ENCODE results near the gene KIRREL1.

Gene KIRREL1

DNA sequence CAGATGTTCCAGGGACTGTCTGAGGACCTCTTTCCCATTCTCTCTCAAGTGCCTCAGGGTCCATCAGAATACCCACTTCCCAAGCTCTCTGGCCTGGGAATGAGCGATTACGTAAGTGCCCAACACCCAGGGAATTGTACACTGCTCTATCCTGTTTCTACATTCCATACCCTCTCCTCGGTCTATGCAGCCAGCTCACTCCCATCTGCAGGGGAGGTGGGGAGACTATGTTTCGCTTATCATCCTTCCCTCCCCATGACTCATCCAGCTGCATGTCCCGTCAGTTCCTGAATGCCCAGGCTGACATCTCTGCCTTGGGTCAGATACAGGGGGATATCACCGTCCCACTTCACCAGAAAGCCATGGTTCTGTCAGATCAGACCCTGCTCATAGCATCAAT, 152.7 kb downstream of the KIRREL1 start:
- DNase-seq (ENCODE audit: low read depth in 2 of 2), result no peak

- DNase-seq (ENCODE audit: low read depth in 2 of 2), result no peak
These were observed 153.3 kb downstream of the KIRREL1 start for GRCh38 chr1:158146739-158147138.

GRCh38 chr1:158147401-158147800, 154.0 kb downstream of the KIRREL1 start:
- DNase-seq (ENCODE audit: low read depth in 2 of 2), result no peak

- DNase-seq (ENCODE audit: low read depth in 2 of 2), result no peak
These were observed 154.4 kb downstream of the KIRREL1 start for GRCh38 chr1:158147869-158148268.

DNA sequence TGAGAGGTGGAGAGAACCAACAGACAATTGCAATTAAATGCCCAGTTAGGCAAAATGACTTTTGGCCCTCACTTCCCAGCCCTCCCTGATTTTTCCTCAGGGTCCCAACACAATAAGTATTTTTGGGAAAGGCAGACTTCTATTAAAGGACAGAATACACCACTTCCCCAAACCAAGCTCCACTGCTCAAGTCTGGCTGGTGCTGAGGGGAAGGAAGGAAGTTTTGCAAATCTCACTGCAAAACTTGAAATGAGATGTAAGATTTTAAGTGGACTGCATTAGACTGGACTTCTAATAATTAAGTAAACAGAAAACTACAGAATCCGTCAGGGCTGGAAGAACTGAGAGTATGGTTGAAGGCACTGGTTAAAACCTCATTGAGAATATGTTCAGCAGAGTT, 155.0 kb downstream of the KIRREL1 start:
- no peak for DNase-seq (ENCODE audit: low read depth in 2 of 2)

GRCh38 chr1:158149175-158149574, 155.7 kb downstream of the KIRREL1 start:
- no peak for DNase-seq (ENCODE audit: low read depth in 2 of 2)

Measured in stimulated activated CD8-positive, alpha-beta memory T cell treated with anti-CD3 and anti-CD28 coated beads, Interleukin-7, amount 100 ng/mL, for 1 hour (primary cell).